Stimulated activated CD4-positive, alpha-beta T cell treated with anti-CD3 and anti-CD28 coated beads, Interleukin-4, amount 100 ng/mL, for 24 hours (primary cell): Measurements from ENCODE around the gene BNC2.

ENCODE experiments used
- DNase-seq: peaks from one replicate; pipeline ENCODE4 v3.0.0-alpha.2; 2020

Gene BNC2

DNA sequence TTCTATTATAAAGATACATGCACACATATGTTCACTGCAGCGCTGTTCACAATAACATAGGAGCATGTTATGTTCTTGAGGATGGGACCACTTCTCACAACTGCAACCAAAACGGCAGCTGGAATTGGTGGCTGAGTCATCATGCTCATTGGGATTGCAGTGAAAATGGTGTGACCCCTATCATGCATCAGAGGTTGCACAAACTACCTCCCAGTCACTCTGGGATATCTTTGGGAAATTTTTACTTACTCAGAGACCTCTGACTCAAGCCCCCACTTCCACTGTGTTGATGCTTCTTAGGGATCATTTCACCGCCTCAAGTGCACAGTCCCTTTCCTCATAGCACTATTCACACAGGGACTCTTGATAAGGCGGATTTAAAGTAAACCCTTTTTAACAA is 474.1 kb downstream of the BNC2 start:
- no peak for DNase-seq

- DNase-seq, result no peak
Observed at GRCh38 chr9:16391369-16391768, 479.1 kb downstream of the BNC2 start.

DNA sequence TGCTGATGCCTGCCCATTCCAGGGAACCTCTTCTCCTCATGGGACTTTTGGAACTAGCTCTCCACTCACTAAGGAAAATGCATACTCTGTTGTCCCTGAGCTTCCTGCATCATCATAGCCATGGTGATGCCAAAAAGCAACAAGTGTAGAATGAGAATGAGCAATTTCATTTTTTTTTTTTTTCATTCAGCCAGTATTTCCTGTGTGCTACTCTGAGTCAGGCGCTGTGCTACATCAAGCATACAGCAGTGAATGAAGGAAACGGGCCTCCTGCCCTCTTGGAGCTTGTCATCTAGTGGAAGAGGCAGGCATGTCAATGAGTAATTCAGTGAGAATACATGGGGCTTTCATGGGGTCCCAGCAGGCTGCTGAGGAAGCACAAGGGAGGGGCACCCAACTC is 483.1 kb downstream of the BNC2 start:
- DNase-seq, result no peak

DNA sequence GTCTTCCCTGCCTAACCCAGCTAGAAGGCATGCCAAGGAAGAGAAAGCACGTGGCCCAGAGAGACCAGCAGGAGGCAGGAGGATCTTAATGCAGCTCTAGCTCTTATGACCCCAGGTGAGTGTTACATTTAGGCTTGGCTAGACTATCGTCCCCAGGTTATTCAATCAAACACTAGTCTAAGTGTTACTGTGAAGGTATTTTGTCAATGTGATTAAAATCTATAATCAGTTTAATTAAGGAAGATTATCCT is 483.7 kb downstream of the BNC2 start:
- DNase-seq, result no peak

- no peak for DNase-seq
Observed at GRCh38 chr9:16386007-16386826, 484.3 kb downstream of the BNC2 start.

DNA sequence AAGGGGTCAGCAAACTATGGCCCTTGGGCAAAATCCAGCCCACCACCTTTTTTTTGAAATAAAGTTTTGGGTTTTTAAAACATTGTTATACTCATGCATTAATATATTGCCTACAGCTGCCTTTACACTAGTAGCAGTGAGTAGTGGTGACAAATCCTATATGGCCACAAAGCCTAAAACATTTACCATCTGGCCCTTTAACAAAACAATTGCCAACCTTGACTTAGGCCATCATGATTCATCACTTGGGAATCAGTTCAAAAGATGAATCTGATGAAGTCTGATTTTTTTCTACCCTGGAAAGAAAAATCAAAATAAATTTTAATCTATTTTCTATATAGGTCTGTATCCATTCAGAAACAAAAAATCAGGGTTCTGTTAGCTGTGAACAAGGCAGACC is 484.9 kb downstream of the BNC2 start:
- no peak for DNase-seq

DNA sequence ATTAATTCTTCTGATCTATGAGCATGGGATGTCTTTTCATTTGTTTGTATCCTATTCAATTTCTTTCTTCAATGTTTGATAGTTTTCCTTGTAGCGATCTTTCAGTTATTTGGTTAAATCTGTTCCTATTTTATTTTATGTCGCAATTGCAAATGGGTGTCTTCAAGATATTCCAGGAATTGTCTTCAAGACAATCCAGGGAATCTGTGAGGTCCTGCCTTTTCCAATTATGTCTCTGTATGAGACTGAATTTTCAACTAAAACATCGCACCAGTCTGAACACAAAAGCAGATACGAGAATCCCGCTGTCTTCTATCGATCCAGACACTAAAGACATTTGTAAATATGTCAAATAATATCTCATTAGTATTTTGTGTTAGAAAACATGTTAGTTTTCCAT is 485.5 kb downstream of the BNC2 start:
- no peak for DNase-seq

- no peak for DNase-seq
Observed at GRCh38 chr9:16377311-16377710, 493.2 kb downstream of the BNC2 start.

GRCh38 chr9:16371306-16371705 is 499.2 kb downstream of the BNC2 start:
- DNase-seq, result no peak

DNA sequence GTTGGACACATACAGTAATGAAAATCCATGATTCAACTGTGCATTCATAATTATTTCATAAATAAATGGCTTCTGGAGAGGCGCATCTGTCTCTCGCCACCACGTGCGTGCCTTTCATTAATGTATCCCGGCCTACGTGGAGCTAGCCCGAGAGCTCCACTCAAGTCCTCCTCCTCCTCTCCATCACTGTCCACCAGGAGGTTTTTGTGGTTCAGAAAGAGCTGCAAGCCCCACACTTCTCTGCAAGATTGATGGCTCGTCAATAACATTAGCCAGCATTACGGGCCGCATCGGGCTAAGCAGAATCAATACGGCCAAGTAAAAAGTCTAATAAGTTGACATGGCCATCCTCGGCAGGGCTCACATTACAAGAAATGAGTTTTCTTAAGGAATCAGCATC is 499.8 kb downstream of the BNC2 start:
- DNase-seq, result no peak

DNA sequence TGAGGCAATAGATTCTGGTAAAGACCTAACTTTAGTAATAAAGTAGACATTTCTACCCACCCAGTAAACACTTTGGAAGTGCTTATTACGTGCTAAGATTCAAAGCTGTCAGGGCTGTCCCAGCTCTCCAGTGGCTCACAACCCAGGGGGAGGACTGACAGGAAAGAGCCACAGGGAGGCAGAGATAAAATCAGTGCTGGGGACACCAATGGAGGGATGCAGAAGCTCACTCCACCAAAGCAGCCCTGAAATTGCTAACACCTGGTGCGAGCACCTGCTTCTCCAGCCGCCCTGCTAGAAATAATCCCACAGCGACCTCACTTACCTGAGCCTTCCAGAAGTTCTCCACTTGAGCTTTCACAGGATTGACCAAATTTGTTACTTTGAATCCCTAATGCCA is 501.0 kb downstream of the BNC2 start:
- DNase-seq, result no peak

DNA sequence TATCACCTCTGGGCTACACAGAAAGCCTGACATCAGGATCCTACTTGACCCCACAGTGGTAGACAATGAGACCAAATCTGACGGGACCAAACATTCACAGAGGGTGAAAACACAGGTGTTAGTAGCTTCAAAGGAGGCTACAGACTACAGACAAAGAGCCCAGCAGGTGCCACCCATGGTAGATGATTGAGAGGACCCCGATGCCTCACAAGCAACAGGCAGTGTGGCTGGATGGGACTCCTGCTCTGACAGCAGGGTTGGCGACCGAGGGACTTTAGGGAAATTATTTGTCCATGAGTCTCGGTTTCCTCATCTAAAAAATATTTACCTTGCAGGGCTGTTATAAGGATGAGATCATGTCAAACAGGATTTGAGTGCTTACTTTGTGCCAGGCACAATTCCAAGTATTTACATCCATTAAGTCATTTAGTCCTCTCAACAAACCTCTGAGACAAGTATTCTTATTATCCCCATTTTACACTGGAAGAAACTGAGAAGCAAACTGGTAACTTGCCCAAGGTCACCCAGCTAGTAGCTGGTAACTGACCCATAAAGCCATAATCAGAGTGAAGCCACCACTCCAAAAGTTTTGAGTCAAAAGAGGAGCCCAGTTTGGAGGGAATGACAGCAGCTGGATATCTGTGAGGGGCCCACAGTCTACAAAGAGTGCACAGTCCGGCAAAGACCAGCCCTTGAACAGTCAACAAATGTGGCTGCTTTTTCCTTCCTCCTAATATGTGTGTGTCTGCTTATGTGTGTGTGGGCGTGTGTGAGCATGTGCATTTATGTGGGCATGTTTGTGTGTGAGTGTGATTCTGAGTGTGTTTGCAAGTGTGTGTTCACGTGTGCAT is 502.0 kb downstream of the BNC2 start:
- no peak for DNase-seq

DNA sequence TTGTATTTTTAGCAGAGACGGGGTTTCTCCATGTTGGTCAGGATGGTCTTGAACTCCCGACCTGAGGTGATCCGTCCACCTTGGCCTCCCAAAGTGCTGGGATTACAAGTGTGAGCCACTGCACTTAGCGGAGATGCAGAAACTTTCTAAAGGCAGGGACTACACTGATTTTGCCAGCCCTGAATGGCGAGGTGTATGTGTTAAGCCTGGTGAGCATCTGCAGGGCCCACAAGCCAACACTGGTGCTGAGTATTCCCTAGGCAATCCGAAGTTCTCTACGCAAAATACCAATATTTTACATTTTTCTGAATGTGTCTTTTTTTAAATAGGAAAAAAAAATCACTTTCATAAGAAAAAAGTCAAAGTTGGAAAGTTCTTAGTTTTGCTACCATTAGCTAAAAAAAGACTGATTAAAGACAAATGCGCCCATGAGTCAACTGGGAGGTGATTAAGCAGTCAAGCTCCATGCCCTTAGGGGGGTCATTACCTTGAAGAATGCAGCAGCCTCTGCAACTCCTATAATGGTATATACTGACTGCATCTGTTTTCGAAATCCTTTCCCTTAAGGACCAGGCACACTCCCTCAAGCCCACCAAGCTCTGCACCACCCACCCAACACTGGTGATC is 502.8 kb downstream of the BNC2 start:
- no peak for DNase-seq

DNA sequence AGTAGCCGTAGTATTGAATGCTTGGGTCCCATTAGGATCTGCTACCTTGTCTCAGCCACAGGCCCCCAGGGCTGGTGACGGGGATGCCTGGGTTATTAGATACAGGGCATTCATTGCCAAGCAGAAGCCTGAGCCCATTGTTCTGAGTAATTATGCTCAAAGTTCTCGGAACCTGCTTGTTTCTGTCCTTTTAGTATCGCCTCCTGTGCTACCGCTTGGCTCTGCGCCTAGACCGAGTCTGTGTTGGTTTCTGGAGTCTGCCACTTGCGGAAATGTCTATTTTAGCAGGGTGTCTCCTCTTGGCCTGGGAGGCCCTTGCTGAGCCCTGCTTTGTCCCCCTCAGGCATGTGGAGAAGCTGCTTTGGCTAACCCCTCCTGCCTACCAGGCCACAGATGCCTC is 506.1 kb downstream of the BNC2 start:
- DNase-seq, result no peak

GRCh38 chr9:16363916-16364315 is 506.6 kb downstream of the BNC2 start:
- DNase-seq, result no peak

- no peak for DNase-seq
Observed at GRCh38 chr9:16363073-16363781, 507.2 kb downstream of the BNC2 start.

GRCh38 chr9:16361939-16362338 is 508.5 kb downstream of the BNC2 start:
- DNase-seq, result no peak

- DNase-seq, result no peak
Observed at GRCh38 chr9:16361118-16361517, 509.4 kb downstream of the BNC2 start.

GRCh38 chr9:16360247-16360646 is 510.2 kb downstream of the BNC2 start:
- no peak for DNase-seq
